ENCODE data around the gene RGS3. TPM values are rescaled to one million over a fixed set of nuclear protein-coding genes. Genes with fewer than 3 reads are reported as not detected.
A peak's percentile ranks its signal among the peaks of the same experiment; 100 is the strongest.

The RGS3 gene
- total and polyA plus RNA-seq, 2 donors (not counting 3 experiments of a cell fraction or from before 2014, with no cell fraction given): 356 to 416 TPM

GRCh38 chr9:113485761-113486115, 22.2 kb downstream of the RGS3 start:
- dilution Hi-C loops (cut with MboI; ENCODE audit: extremely low pct_ligation_motif_present, low sequenced_read_pairs) (no loop called here), intact Hi-C loops (cut with micrococcal nuclease) (loop anchor here (2.0 kb wide), 1 partner anchor 17 kb away; no protein-coding TSS in a partner anchor)
- Histone ChIP-seq H3K9ac (replicated peaks; ENCODE audit: extremely low read depth, insufficient read depth, low read length) (no peak overlapping the region), H3K9me3 (replicated peaks; ENCODE audit: control insufficient read depth, insufficient read depth, low read length) (no peaks in the 10 kb centered on the region), H3K36me3 (ENCODE audit: control insufficient read depth in 2 of 2, extremely low read depth in 1 of 2, insufficient read depth in 2 of 2, low read length in 2 of 2) (no peaks in the 10 kb centered on the region), H4K20me1 (replicated peaks; ENCODE audit: control insufficient read depth, extremely low read depth, insufficient read depth, low read length) (no peaks in the 10 kb centered on the region), H3K4me1 (ENCODE audit: control insufficient read depth, extremely low read depth, insufficient read depth, low read length) (peaks cover 23% of the 10 kb centered on the region), H2AFZ (ENCODE audit: low read depth, low read length) (no peak overlapping the region), H3K4me2 (ENCODE audit: insufficient read depth, low read length) (no peak overlapping the region), H3K4me3 (replicated peaks in 1 of 3; ENCODE audit: insufficient read depth in 1 of 3, low read depth in 1 of 3, low read length in 3 of 3) (no peak overlapping the region), H3K9me1 (replicated peaks; ENCODE audit: control insufficient read depth, extremely low read depth, insufficient read depth, low read length) (no peaks in the 10 kb centered on the region), H3K27me3 (ENCODE audit: control insufficient read depth in 2 of 2, insufficient read depth in 2 of 2, low read length in 2 of 2) (no peaks in the 10 kb centered on the region), H3K27ac (ENCODE audit: insufficient read depth, low read depth, low read length) (peak overlapping the region; percentile 1), H3K79me2 (ENCODE audit: control insufficient read depth, insufficient read depth, low read length) (no peaks in the 10 kb centered on the region)
- no TSS peak for BruUV-seq (replicated peaks)
- no peak for FAIRE-seq
- ChIA-PET POLR2A (no interaction called here), CTCF (interaction anchor here (1.1 to 3.9 kb wide), 6 partner anchors 10 to 172 kb away, joined by 3 to 40 read pairs (median 6); no protein-coding TSS in a partner anchor)
- no peak for DNase-seq (ENCODE audit: low read depth, low spot score)
- TF ChIP-seq EZH2 (IDR thresholded peaks at IDR 0.05; ENCODE audit: borderline replicate concordance, low read depth, low read length, severe bottlenecking) (no peak), FOS (IDR thresholded peaks at IDR 0.05; ENCODE audit: borderline replicate concordance, insufficient read depth, low read length) (no peak)

DNA sequence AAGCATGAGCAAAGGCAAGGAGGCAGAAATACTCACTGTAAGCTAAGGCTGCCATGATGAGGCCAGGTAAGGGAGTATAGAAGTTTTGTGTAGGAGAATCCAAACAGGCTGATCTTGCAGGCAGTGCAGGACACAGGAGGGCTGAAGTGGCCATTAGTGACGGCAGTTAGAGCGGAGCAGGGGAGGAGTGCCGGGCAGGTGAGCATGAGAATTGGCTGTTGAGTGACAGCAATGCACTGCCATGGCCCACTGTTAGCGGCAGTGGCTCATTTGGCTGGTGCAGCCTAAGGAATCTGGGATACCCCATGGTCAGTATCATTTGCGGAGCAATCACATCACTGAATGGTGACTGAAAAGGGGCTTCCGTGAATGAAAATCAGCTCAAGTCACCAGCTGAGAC, 22.8 kb downstream of the RGS3 start:
- no peak overlapping the region for H3K27ac ChIP-seq (ENCODE audit: insufficient read depth, low read depth, low read length)
- H3K4me3 ChIP-seq (replicated peaks in 1 of 3; ENCODE audit: insufficient read depth in 1 of 3, low read depth in 1 of 3, low read length in 3 of 3): no peak overlapping the region
- no peaks in the 10 kb centered on the region for H3K79me2 ChIP-seq (ENCODE audit: control insufficient read depth, insufficient read depth, low read length)
- peaks cover 23% of the 10 kb centered on the region for H3K4me1 ChIP-seq (ENCODE audit: control insufficient read depth, extremely low read depth, insufficient read depth, low read length)
- H3K9ac ChIP-seq (replicated peaks; ENCODE audit: extremely low read depth, insufficient read depth, low read length): no peak overlapping the region
- DNase-seq (ENCODE audit: low read depth, low spot score) (no peak), FAIRE-seq (no peak)
- intact Hi-C loops (cut with micrococcal nuclease) (no loop called here), dilution Hi-C loops (cut with MboI; ENCODE audit: extremely low pct_ligation_motif_present, low sequenced_read_pairs) (no loop called here)
- no peaks in the 10 kb centered on the region for H3K27me3 ChIP-seq (ENCODE audit: control insufficient read depth in 2 of 2, insufficient read depth in 2 of 2, low read length in 2 of 2)
- TF ChIP-seq GATA2 (IDR thresholded peaks at IDR 0.05; ENCODE audit: insufficient read depth, insufficient read length, low read depth, low read length) (no peak), POLR2A (IDR thresholded peaks at IDR 0.05; ENCODE audit: low read depth, low read length) (no peak), MYC (IDR thresholded peaks at IDR 0.05; ENCODE audit: low read depth, low read length) (no peak), POLR2AphosphoS5 (IDR thresholded peaks at IDR 0.05; ENCODE audit: insufficient read depth, low read depth, low read length) (no peak), FOS (IDR thresholded peaks at IDR 0.05; ENCODE audit: borderline replicate concordance, insufficient read depth, low read length) (no peak), JUN (IDR thresholded peaks at IDR 0.05; ENCODE audit: borderline replicate concordance, insufficient read depth, insufficient read length, low read depth) (no peak), CTCF (IDR thresholded peaks at IDR 0.05; ENCODE audit: extremely low read depth in 1 of 2, insufficient read depth in 1 of 2, low read depth in 1 of 2, low read length in 2 of 2) (no peak), EZH2 (IDR thresholded peaks at IDR 0.05; ENCODE audit: borderline replicate concordance, low read depth, low read length, severe bottlenecking) (no peak)
- TF ChIP-seq, protein P1, sequence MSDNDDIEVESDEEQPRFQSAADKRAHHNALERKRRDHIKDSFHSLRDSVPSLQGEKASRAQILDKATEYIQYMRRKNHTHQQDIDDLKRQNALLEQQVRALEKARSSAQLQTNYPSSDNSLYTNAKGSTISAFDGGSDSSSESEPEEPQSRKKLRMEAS (IDR thresholded peaks at IDR 0.05; ENCODE audit: insufficient read depth, insufficient read length): no peak
- CTCF ChIA-PET: interaction anchor here (2.6 to 3.9 kb wide), 2 partner anchors 15 to 105 kb away, joined by 9 to 40 read pairs; no protein-coding TSS in a partner anchor
- H3K9me3 ChIP-seq (replicated peaks; ENCODE audit: control insufficient read depth, insufficient read depth, low read length): no peaks in the 10 kb centered on the region
- BruUV-seq (replicated peaks): no TSS peak
- H3K4me2 ChIP-seq (ENCODE audit: insufficient read depth, low read length): no peak overlapping the region
- no peaks in the 10 kb centered on the region for H3K9me1 ChIP-seq (replicated peaks; ENCODE audit: control insufficient read depth, extremely low read depth, insufficient read depth, low read length)
- H2AFZ ChIP-seq (ENCODE audit: low read depth, low read length): no peak overlapping the region
- H4K20me1 ChIP-seq (replicated peaks; ENCODE audit: control insufficient read depth, extremely low read depth, insufficient read depth, low read length): no peaks in the 10 kb centered on the region
- H3K36me3 ChIP-seq (ENCODE audit: control insufficient read depth in 2 of 2, extremely low read depth in 1 of 2, insufficient read depth in 2 of 2, low read length in 2 of 2): no peaks in the 10 kb centered on the region
- POLR2A ChIA-PET: no interaction called here
